HL-60/S4 treated with phorbol 12-myristate 13-acetate at 8.2 ng/mL for 4 days and 3 days (cell line): Measurements from ENCODE around the gene FBXO22.
"Not testable (repeated sequence)": the region's sequence is repeated elsewhere in the genome, so short reads cannot be mapped to it uniquely, and the experiment has no call there.

ENCODE experiments used
- in situ Hi-C: fragments of 300-500 bp; cut with MboI; formaldehyde crosslinking; loops from 2 replicates; pipeline ENCODE4 v1.15.0; 2022; ENCODE audit warnings: low sequenced_read_pairs

Gene FBXO22

GRCh38 chr15:75966073-75966472 is 62.4 kb downstream of the FBXO22 start:
- in situ Hi-C loops, result no loop called here

GRCh38 chr15:75976766-75977165 is 73.1 kb downstream of the FBXO22 start:
- in situ Hi-C loops, result not testable (repeated sequence)

GRCh38 chr15:75981149-75981815 is 77.6 kb downstream of the FBXO22 start:
- in situ Hi-C loops, result no loop called here

GRCh38 chr15:75982468-75982867 is 78.8 kb downstream of the FBXO22 start:
- in situ Hi-C loops, result no loop called here

GRCh38 chr15:75984706-75985105 is 81.0 kb downstream of the FBXO22 start:
- in situ Hi-C loops, result not testable (repeated sequence)

GRCh38 chr15:75985971-75986370 is 82.3 kb downstream of the FBXO22 start:
- in situ Hi-C loops, result no loop called here

GRCh38 chr15:75989045-75989444 is 85.4 kb downstream of the FBXO22 start:
- in situ Hi-C loops, result no loop called here

- in situ Hi-C loops, result no loop called here
Measured at GRCh38 chr15:75989875-75990274, 86.2 kb downstream of the FBXO22 start.
